Esophagus (tissue), 2 donors: ENCODE results near the gene RPP40. TPM values are rescaled to one million over a fixed set of nuclear protein-coding genes. Genes with fewer than 3 reads are reported as not detected.
A peak's percentile ranks its signal among the peaks of the same experiment; 100 is the strongest.

Experiments used
- H3K27ac ChIP-seq, 2 donors: one replicate each; pipeline ENCODE4 v1.5.1; 2013; ENCODE audit warnings: low read depth in 2 of 2, mild to moderate bottlenecking in 2 of 2, inconsistent platforms in 1 of 2, low read length in 1 of 2, moderate library complexity in 1 of 2
- H3K27me3 ChIP-seq, 2 donors: one replicate each; pipeline ENCODE4 v1.6.1; 2013; ENCODE audit warnings: low read length in 2 of 2, control low read depth in 1 of 2, mild to moderate bottlenecking in 1 of 2; ENCODE audit not compliant: insufficient read depth in 2 of 2, control insufficient read depth in 1 of 2
- H3K36me3 ChIP-seq, 2 donors: one replicate each; pipeline ENCODE4 v1.6.1; 2013; ENCODE audit warnings: low read length in 1 of 2; ENCODE audit not compliant: control insufficient read depth in 2 of 2, insufficient read depth in 2 of 2
- H3K4me1 ChIP-seq, 2 donors: one replicate each; pipeline ENCODE4 v1.6.1; 2013; ENCODE audit warnings: low read length in 1 of 2; ENCODE audit not compliant: control insufficient read depth in 2 of 2, insufficient read depth in 2 of 2
- H3K4me3 ChIP-seq, 2 donors: one replicate each; pipeline ENCODE4 v1.5.1; 2013; ENCODE audit warnings: low read length in 2 of 2, mild to moderate bottlenecking in 2 of 2, low read depth in 1 of 2, moderate library complexity in 1 of 2
- H3K9me3 ChIP-seq, 2 donors: one replicate each; pipeline ENCODE4 v1.6.1; 2013; ENCODE audit warnings: mild to moderate bottlenecking in 2 of 2, low read depth in 1 of 2, low read length in 1 of 2, moderate library complexity in 1 of 2; ENCODE audit not compliant: control insufficient read depth in 2 of 2, insufficient read depth in 1 of 2
- WGBS, 2 donors: extraction: QIAGEN DNeasy Blood & Tissue Kit; methylation state at CpG; one replicate each; pipeline ENCODE4 v1.1.7; 2013; 5-methylcytosine and 5-hydroxymethylcytosine counted together
- polyA plus RNA-seq, 2 donors: library from polyadenylated mRNA; stranded (reverse); fragments of 200-250 nt; gene quantifications; one replicate each; pipeline ENCODE4 v1.2.3, GENCODE V29; 2013
- donor health status: healthy with polysubstance abuse.
- donor health status: Bipolar disorder and iron deficiency.

The RPP40 gene
- polyA plus RNA-seq, 2 donors = 6.9 to 15.3 TPM

GRCh38 chr6:5004373-5005037 lies 668 bp upstream of the RPP40 start:
- Histone ChIP-seq H3K27me3 (no peaks in the 10 kb centered on the region), H3K4me3 (peak overlapping the region; percentile 67 to 75), H3K36me3 (peaks cover 0 to 6% of the 10 kb centered on the region in 2 donors), H3K27ac (peak overlapping the region; percentile 85 to 88), H3K4me1 (peaks cover 0 to 3% of the 10 kb centered on the region in 2 donors), H3K9me3 (no peaks in the 10 kb centered on the region)
- 55 to 57% methylated on average over 12 of the region's 12 CpGs for WGBS, 2 donors

GRCh38 chr6:4999586-4999985 lies 4.3 kb downstream of the RPP40 start:
- WGBS, 2 donors = 46 to 71% methylated on average over 2 of the region's 2 CpGs
- peaks cover 2 to 17% of the 10 kb centered on the region in 2 donors for H3K36me3 ChIP-seq
- H3K27me3 ChIP-seq = no peaks in the 10 kb centered on the region
- no peaks in the 10 kb centered on the region for H3K9me3 ChIP-seq
- no peak overlapping the region for H3K4me3 ChIP-seq
- no peak overlapping the region for H3K27ac ChIP-seq
- peaks cover 0 to 3% of the 10 kb centered on the region in 2 donors for H3K4me1 ChIP-seq

GRCh38 chr6:4997862-4998261 lies 6.0 kb downstream of the RPP40 start:
- WGBS, 2 donors = 77 to 85% methylated on average over 6 of the region's 6 CpGs
- H3K27ac ChIP-seq = no peak overlapping the region
- no peaks in the 10 kb centered on the region for H3K27me3 ChIP-seq
- no peaks in the 10 kb centered on the region for H3K4me1 ChIP-seq
- H3K9me3 ChIP-seq = no peaks in the 10 kb centered on the region
- peaks cover 3 to 17% of the 10 kb centered on the region in 2 donors for H3K36me3 ChIP-seq
- H3K4me3 ChIP-seq = no peak overlapping the region

GRCh38 chr6:4994741-4995140 lies 9.1 kb downstream of the RPP40 start:
- H3K4me3 ChIP-seq = no peak overlapping the region
- peaks cover 3 to 11% of the 10 kb centered on the region in 2 donors for H3K36me3 ChIP-seq
- H3K27me3 ChIP-seq = no peaks in the 10 kb centered on the region
- 93 to 94% methylated on average over 3 of the region's 3 CpGs for WGBS, 2 donors
- no peaks in the 10 kb centered on the region for H3K4me1 ChIP-seq
- no peaks in the 10 kb centered on the region for H3K9me3 ChIP-seq
- no peak overlapping the region for H3K27ac ChIP-seq

- H3K27ac ChIP-seq = no peak overlapping the region
- no peaks in the 10 kb centered on the region for H3K27me3 ChIP-seq
- H3K36me3 ChIP-seq = no peaks in the 10 kb centered on the region
- WGBS, 2 donors = 70 to 81% methylated on average over 4 of the region's 4 CpGs
- peaks cover 2 to 6% of the 10 kb centered on the region in 2 donors for H3K4me1 ChIP-seq
- H3K9me3 ChIP-seq = peaks cover 0 to 2% of the 10 kb centered on the region in 2 donors
- H3K4me3 ChIP-seq = no peak overlapping the region
Observed at GRCh38 chr6:4987432-4987831, 16.4 kb downstream of the RPP40 start.

- no peaks in the 10 kb centered on the region for H3K36me3 ChIP-seq
- no peak overlapping the region for H3K4me3 ChIP-seq
- H3K27ac ChIP-seq = no peak overlapping the region
- peaks cover 2 to 6% of the 10 kb centered on the region in 2 donors for H3K4me1 ChIP-seq
- H3K9me3 ChIP-seq = peaks cover 0 to 2% of the 10 kb centered on the region in 2 donors
- H3K27me3 ChIP-seq = no peaks in the 10 kb centered on the region
- 81 to 86% methylated on average over 3 of the region's 3 CpGs for WGBS, 2 donors
Observed at GRCh38 chr6:4986999-4987398, 16.8 kb downstream of the RPP40 start.

GRCh38 chr6:4983322-4983721 lies 20.5 kb downstream of the RPP40 start:
- H3K4me3 ChIP-seq = no peak overlapping the region
- H3K4me1 ChIP-seq = peaks cover 2 to 6% of the 10 kb centered on the region in 2 donors
- WGBS, 2 donors = 76 to 81% methylated on average over 6 of the region's 6 CpGs
- H3K9me3 ChIP-seq = peaks cover 0 to 7% of the 10 kb centered on the region in 2 donors
- H3K27ac ChIP-seq = no peak overlapping the region
- H3K36me3 ChIP-seq = no peaks in the 10 kb centered on the region
- H3K27me3 ChIP-seq = no peaks in the 10 kb centered on the region

- no peak overlapping the region for H3K4me3 ChIP-seq
- H3K4me1 ChIP-seq = peaks cover 0 to 6% of the 10 kb centered on the region in 2 donors
- no peaks in the 10 kb centered on the region for H3K27me3 ChIP-seq
- H3K36me3 ChIP-seq = no peaks in the 10 kb centered on the region
- WGBS, 2 donors = 59 to 63% methylated on average over 6 of the region's 6 CpGs
- H3K9me3 ChIP-seq = peaks cover 0 to 4% of the 10 kb centered on the region in 2 donors
- H3K27ac ChIP-seq = no peak overlapping the region
Observed at GRCh38 chr6:4981761-4982160, 22.1 kb downstream of the RPP40 start.

GRCh38 chr6:4979426-4979825 lies 24.4 kb downstream of the RPP40 start:
- Histone ChIP-seq H3K4me1 (no peaks in the 10 kb centered on the region), H3K9me3 (peaks cover 0 to 4% of the 10 kb centered on the region in 2 donors), H3K4me3 (no peak overlapping the region), H3K27me3 (no peaks in the 10 kb centered on the region), H3K36me3 (no peaks in the 10 kb centered on the region), H3K27ac (no peak overlapping the region)
- WGBS, 2 donors = 66 to 82% methylated on average over 3 of the region's 3 CpGs

GRCh38 chr6:4977468-4977867 lies 26.4 kb downstream of the RPP40 start:
- Histone ChIP-seq H3K4me1 (no peaks in the 10 kb centered on the region), H3K9me3 (peaks cover 0 to 4% of the 10 kb centered on the region in 2 donors), H3K27ac (no peak overlapping the region), H3K27me3 (no peaks in the 10 kb centered on the region), H3K36me3 (no peaks in the 10 kb centered on the region), H3K4me3 (no peak overlapping the region)
- WGBS, 2 donors = 69 to 77% methylated on average over 5 of the region's 5 CpGs
